ENCODE results near the gene SGCD.

Gene SGCD

DNA sequence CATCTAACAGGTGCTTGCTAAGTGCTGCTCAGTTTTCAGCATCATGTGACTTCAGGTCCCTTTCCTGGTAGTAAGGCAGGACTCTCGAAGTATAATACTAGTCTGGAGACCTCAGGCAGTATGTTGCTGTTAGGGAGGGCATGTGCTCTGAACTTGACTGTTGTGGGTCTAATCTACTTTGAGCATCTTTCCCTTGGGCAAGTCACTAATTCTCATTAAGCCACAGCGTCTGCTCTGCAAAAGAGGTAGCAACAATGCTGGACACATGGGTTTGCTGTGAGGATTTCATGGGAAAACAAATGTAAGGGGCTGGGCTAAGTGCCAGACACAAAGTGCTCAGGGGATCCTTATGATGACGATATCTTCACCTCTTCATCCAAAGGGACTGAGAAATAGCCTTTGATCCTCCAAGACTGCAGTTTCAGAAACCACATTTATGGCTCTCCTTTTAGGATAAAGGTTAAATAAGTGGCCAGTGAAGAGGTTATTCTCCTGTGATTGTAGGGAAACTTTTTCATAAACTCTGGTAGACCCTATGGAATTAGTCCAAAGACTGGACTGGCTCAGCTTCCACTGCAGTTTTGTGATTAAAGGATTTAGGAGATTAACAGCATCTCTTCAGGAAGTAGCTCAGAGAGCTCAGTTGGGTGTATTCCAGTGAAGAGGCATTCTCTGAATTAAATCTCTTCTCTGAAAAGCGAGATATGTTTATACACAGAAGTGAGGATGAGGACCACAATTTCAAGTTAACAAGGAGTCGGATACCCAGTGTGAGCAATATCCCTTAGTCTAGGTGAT, 216.6 kb downstream of the SGCD start:
- TF ChIP-seq, protein P1, sequence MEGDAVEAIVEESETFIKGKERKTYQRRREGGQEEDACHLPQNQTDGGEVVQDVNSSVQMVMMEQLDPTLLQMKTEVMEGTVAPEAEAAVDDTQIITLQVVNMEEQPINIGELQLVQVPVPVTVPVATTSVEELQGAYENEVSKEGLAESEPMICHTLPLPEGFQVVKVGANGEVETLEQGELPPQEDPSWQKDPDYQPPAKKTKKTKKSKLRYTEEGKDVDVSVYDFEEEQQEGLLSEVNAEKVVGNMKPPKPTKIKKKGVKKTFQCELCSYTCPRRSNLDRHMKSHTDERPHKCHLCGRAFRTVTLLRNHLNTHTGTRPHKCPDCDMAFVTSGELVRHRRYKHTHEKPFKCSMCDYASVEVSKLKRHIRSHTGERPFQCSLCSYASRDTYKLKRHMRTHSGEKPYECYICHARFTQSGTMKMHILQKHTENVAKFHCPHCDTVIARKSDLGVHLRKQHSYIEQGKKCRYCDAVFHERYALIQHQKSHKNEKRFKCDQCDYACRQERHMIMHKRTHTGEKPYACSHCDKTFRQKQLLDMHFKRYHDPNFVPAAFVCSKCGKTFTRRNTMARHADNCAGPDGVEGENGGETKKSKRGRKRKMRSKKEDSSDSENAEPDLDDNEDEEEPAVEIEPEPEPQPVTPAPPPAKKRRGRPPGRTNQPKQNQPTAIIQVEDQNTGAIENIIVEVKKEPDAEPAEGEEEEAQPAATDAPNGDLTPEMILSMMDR (IDR thresholded peaks at IDR 0.05; ENCODE audit: low read depth, low read length): no peak
- no peak overlapping the region for H3K4me3 ChIP-seq (replicated peaks in 1 of 2; ENCODE audit: low read depth in 2 of 2, low read length in 2 of 2)

DNA sequence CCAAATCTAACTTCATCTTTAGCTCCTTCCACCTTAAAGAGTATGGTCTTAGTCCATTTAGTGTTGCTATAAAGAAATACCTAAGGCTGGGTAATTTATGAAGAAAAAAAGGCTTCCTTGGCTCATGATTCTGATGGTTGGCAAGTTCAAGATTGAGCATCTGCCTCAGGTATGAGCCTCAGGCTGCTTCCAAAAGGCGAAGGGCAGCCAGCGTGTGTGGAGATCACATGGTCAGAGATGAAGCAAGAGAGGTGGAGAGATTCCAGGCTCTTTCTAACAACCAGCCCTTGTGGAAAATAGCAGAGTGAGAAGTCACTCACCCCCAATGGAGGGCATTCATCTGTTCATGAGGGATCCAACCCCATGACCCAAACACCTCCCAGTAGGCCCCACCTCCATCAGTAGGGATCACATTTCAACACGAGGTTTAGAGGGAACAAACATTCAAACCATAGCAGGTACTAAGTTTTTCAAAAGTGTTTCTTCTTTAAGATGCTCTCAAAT, 225.9 kb downstream of the SGCD start:
- TF ChIP-seq, protein P1 (IDR thresholded peaks at IDR 0.05; ENCODE audit: low read depth, low read length): no peak
- H3K4me3 ChIP-seq (replicated peaks in 1 of 2; ENCODE audit: low read depth in 2 of 2, low read length in 2 of 2): no peak overlapping the region
- DNase-seq (ENCODE audit: low read depth in 2 of 2): no peak

More for the DNA sequence above, 216.6 kb downstream of the SGCD start:
- DNase-seq (ENCODE audit: low read depth in 2 of 2): no peak

DNA sequence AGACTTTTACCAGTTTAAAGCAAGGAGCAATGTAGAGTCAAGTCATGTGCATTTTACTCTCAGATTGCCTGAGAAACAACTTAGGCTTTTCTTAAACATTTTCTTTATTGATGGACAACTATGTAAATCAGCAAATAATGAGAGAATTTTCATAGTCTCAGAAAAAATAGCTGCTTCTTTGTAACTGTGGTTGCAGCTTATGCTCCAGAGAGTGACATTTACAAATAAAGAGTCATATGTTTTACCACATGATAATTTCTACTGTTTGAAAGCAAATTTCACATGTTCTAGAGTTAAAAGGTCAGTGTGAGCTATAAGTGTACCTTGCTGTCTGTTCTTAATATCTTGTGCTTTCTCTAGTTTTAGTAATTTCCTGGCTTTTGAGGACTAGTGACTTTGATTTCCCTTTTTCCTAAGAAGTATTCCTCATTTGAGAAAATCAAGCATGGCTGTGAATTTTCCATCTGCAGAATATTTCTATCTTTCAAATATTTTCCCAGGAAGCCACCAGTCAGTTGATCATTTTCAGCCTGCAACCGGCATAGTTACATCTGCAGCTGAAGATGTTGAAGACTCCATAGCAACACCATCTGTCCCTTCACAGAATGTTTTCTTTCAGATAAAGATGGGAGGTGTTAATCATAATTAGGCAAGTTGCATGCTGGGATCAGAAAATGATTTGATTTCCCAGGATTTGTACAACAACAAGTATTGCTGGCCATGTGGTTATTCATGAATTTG, 229.9 kb downstream of the SGCD start:
- no peak overlapping the region for H3K4me3 ChIP-seq (replicated peaks in 1 of 2; ENCODE audit: low read depth in 2 of 2, low read length in 2 of 2)
- TF ChIP-seq, protein P1 (IDR thresholded peaks at IDR 0.05; ENCODE audit: low read depth, low read length): no peak
- DNase-seq (ENCODE audit: low read depth in 2 of 2): no peak

DNA sequence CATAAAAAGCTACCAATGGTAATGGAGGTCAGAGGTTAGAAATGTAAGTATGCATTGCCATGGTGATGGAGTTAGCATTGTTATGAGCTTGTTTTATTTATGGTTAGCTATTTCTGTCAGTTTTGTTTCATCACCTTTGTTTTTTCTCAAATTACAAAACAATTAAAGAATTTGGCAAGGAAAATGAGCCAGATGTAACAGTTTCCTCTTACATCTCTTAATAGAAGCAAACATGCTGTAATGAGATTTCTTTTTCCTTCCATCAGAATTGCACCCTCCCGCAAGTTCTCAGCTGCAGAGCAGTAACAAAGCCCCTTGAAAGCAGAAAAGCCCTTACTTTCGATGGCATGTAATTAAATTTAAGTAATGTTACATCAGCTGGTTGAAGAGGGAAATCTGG, 233.0 kb downstream of the SGCD start:
- no peak for DNase-seq (ENCODE audit: low read depth in 2 of 2)
- no peak overlapping the region for H3K4me3 ChIP-seq (replicated peaks in 1 of 2; ENCODE audit: low read depth in 2 of 2, low read length in 2 of 2)
- TF ChIP-seq, protein P1 (IDR thresholded peaks at IDR 0.05; ENCODE audit: low read depth, low read length): no peak

DNA sequence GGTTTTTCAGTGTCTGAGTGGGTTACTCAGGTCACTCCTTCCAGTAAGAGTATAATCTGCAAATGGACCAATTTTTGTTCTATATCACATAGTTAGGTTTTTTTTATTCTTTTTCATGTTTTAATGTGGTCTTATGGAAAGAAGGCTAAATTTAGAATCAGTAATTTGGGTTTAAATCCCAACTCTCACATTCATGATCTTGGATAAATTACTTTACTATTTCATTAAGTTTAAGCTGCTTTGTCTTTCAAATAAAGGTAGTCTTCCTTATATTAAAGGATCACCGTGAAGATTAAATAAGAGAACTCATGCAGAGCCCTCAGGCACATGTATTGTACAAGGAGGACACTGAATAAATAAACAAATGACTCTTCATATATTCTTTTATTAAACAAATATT, 234.7 kb downstream of the SGCD start:
- no peak overlapping the region for H3K4me3 ChIP-seq (replicated peaks in 1 of 2; ENCODE audit: low read depth in 2 of 2, low read length in 2 of 2)
- TF ChIP-seq, protein P1 (IDR thresholded peaks at IDR 0.05; ENCODE audit: low read depth, low read length): no peak
- DNase-seq (ENCODE audit: low read depth in 2 of 2): no peak

DNA sequence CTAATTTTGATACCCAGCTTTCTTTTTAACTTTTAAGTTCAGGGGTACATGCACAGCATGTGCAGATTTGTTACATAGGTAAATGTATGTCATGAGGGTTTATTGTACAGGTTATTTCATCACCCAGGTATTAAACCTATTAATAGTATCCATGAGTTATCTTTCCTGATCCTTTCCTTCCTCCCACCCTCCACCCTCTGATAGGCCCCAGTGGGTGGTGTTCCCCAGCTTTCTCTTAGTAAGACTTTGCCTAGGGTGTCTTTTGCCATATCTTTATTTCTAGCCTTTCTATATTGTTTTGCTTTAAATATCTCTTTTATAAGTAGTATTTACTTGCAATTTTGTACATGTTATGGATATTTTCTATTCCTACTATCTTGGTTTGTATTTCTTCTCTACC, 243.7 kb downstream of the SGCD start:
- no peak for DNase-seq (ENCODE audit: low read depth in 2 of 2)
- no peak overlapping the region for H3K4me3 ChIP-seq (replicated peaks in 1 of 2; ENCODE audit: low read depth in 2 of 2, low read length in 2 of 2)
- TF ChIP-seq, protein P1 (IDR thresholded peaks at IDR 0.05; ENCODE audit: low read depth, low read length): no peak

Measured in cardiac fibroblast (primary cell).